ENCODE results near the gene OCEL1. TPM values are rescaled to one million over a fixed set of nuclear protein-coding genes. Genes with fewer than 3 reads are reported as not detected.

The OCEL1 gene
- total and polyA plus RNA-seq, 10 of the 15 experiments (the other 5 are each of a cell fraction or from before 2014, with no cell fraction given), result 2.8 to 18.2 (median 7.4) TPM

- TF ChIP-seq SREBF1 (IDR thresholded peaks at IDR 0.05; ENCODE audit: low read length) (no peak), CTCF (IDR thresholded peaks at IDR 0.05 in 2 of 3, conservative IDR thresholded peaks at IDR 0.05 in 1 of 3; ENCODE audit: control insufficient read depth in 2 of 3, extremely low read depth in 1 of 3, insufficient read depth in 1 of 3, low read depth in 3 of 3, low read length in 3 of 3) (no peak), PBX3 (IDR thresholded peaks at IDR 0.05; ENCODE audit: insufficient replicate concordance, low read depth, low read length) (no peak), ZNF622 (IDR thresholded peaks at IDR 0.05) (no peak), SP1 (IDR thresholded peaks at IDR 0.05; ENCODE audit: low read depth, low read length) (no peak), TBL1XR1 (IDR thresholded peaks at IDR 0.05; ENCODE audit: low read depth, low read length) (no peak), TAF1 (IDR thresholded peaks at IDR 0.05; ENCODE audit: borderline replicate concordance, low read depth, low read length) (no peak), SPI1 (IDR thresholded peaks at IDR 0.05; ENCODE audit: borderline replicate concordance, insufficient read depth, low read depth, low read length) (no peak), ATF7 (IDR thresholded peaks at IDR 0.05; ENCODE audit: low read depth) (no peak)
Measured at GRCh38 chr19:17249887-17250548, 24.0 kb downstream of the OCEL1 start (continued).
